GM12865 (cell line): ENCODE data around the gene CDHR4.
"Not testable (repeated sequence)": the region's sequence is repeated elsewhere in the genome, so short reads cannot be mapped to it uniquely, and the experiment has no call there.

ENCODE experiments used
- DNase-seq: peaks from one replicate; pipeline ENCODE4 v3.0.0; 2010; ENCODE audit warnings: low read depth
- H3K4me3 ChIP-seq: 2 replicates; pipeline ENCODE4 v1.5.1; 2011; ENCODE audit warnings: mild to moderate bottlenecking, low read depth, low read length, control low read depth
- CTCF ChIP-seq: IDR thresholded peaks from 2 replicates; pipeline ENCODE4 v1.5.1; 2011; ENCODE audit warnings: low read length, control low read depth, low read depth, inconsistent platforms; ENCODE audit not compliant: insufficient read depth; ENCODE audit errors: missing control alignments

The CDHR4 gene

GRCh38 chr3:49750056-49750455 lies 49.6 kb downstream of the CDHR4 start:
- TF ChIP-seq CTCF = no peak
- H3K4me3 ChIP-seq = no peak overlapping the region
- no peak for DNase-seq

GRCh38 chr3:49748874-49749273 lies 50.8 kb downstream of the CDHR4 start:
- DNase-seq, H3K4me3 ChIP-seq: not testable (repeated sequence)

- no peak overlapping the region for H3K4me3 ChIP-seq
- DNase-seq = no peak
- no peak for TF ChIP-seq CTCF
These were observed 51.7 kb downstream of the CDHR4 start for GRCh38 chr3:49747792-49748480.

GRCh38 chr3:49745986-49746385 lies 53.7 kb downstream of the CDHR4 start:
- no peak for TF ChIP-seq CTCF
- H3K4me3 ChIP-seq = no peak overlapping the region
- DNase-seq = no peak
